BJ (cell line): ENCODE data around the gene PPIB. TPM values are rescaled to one million over a fixed set of nuclear protein-coding genes. Genes with fewer than 3 reads are reported as not detected.

Source experiments
- CTCF ChIA-PET: fragments of 350-600 bp; formaldehyde crosslinking; extraction: SDS; loops from one replicate; lab custom pipeline; 2021; ENCODE audit warnings: antibody characterized with exemption, inconsistent platforms; lab: Yijun Ruan, JAX
- POLR2A ChIA-PET: fragments of 300-600 bp; sonication (Branson Sonifier 250); formaldehyde crosslinking; extraction: SDS; loops from one replicate; lab custom pipeline; 2021; ENCODE audit warnings: antibody characterized with exemption; lab: Charles Lee
- DNase-seq: peaks from one replicate; pipeline ENCODE4 v3.0.0-alpha.2; 2011; ENCODE audit warnings: low read depth
- H3K27me3 ChIP-seq: 2 replicates; pipeline ENCODE4 v1.6.0; 2011; ENCODE audit warnings: low read length; ENCODE audit not compliant: control insufficient read depth, insufficient read depth
- H3K36me3 ChIP-seq: 2 replicates; pipeline ENCODE4 v1.5.1; 2011; ENCODE audit warnings: low read length; ENCODE audit not compliant: control insufficient read depth, insufficient read depth
- H3K4me3 ChIP-seq: 2 replicates; pipeline ENCODE4 v1.5.1; 2011; ENCODE audit warnings: low read depth, mild to moderate bottlenecking, control low read depth, low read length
- CTCF ChIP-seq: IDR thresholded peaks from 2 replicates; pipeline ENCODE4 v1.5.1; 2011; ENCODE audit warnings: low read depth, mild to moderate bottlenecking, control low read depth, inconsistent platforms, low read length, moderate library complexity; ENCODE audit not compliant: insufficient read depth
- polyA plus RNA-seq: library from polyadenylated mRNA; depleted of rRNA; stranded (reverse); fragments of >200 nt; gene quantifications from 2 replicates; pipeline ENCODE4 v1.2.3, GENCODE V29; 2011

PPIB gene
- polyA plus RNA-seq, 1 experiment: 1,794 TPM

DNA sequence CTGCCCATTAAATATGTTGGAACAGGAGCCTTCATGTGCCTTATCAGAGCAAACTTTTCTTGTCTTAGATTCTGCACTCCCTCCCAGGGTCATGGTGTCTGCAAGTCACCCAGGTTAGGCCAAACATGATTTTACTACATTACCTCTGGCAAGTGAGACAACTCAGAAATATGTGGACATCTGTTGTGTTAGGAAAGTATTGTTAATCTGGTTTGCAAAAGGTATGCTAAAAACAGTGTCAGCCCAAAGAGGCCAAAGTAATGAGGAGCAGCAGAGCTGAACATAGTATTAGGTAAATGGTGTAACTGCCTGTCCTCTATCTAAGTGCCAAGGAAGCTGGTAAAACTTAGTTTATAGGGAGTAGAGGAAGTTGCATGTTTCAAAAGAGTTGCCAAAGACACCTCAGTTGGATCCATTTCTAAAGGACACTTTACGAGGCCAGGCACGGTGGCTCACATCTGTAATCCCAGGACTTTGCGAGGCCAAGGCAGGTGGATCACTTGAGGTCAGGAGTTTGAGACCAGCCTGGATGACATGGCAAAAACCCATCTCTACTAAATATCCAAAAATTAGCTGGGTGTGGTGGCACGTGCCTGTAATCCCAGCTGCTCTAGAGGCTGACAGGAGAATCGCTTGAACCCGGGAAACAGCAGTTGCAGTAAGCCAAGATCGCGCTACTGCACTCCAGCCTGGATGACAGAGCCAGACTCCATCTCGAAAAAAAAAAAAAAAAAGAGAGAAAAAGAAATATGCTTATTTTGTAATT, 22.5 kb upstream of the PPIB start:
- H3K27me3 ChIP-seq: no peaks in the 10 kb centered on the region
- TF ChIP-seq CTCF: no peak
- no peak overlapping the region for H3K4me3 ChIP-seq
- peaks cover 2% of the 10 kb centered on the region; the same call in 1 of the 2 replicates for H3K36me3 ChIP-seq
- ChIA-PET CTCF (interaction anchor here (1.4 kb wide), 1 partner anchor 9 kb away, joined by 4 read pairs; no protein-coding TSS in a partner anchor), POLR2A (no interaction called here)
- no peak for DNase-seq

GRCh38 chr15:64182859-64183370, 20.1 kb upstream of the PPIB start:
- POLR2A ChIA-PET: no interaction called here
- no peak for TF ChIP-seq CTCF
- CTCF ChIA-PET: no interaction called here
- H3K4me3 ChIP-seq: no peak overlapping the region
- peaks cover 8% of the 10 kb centered on the region; the same call in 1 of the 2 replicates for H3K36me3 ChIP-seq
- H3K27me3 ChIP-seq: no peaks in the 10 kb centered on the region
- DNase-seq: no peak

DNA sequence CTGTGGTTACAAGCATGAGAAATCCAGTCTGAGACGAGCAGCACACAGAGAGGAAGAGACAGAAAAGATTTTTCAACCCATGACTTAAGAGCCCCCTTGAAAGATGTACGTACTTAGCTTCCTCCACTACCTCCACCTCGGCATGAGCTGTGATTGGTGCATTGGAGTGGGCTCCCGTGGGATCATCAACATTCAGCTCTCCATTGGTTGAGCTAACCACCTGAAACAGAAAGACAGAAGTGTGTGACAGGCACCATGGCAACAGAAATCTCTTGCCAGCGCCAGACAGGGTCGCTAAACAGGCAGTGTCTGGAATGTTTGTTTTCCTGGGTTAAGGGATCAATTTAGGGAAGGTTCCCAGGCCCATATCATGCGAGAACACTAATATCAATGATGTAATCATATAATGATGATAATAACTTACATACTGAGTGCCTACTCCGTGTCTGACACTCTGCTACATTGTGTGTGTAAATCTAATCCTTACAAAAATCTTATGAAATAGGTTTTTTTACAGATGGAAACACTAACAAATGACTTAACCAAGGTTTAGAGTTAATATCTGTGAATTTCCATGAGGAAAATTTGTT, 17.5 kb upstream of the PPIB start:
- H3K27me3 ChIP-seq: no peaks in the 10 kb centered on the region
- peaks cover 11% of the 10 kb centered on the region for H3K36me3 ChIP-seq
- CTCF ChIA-PET: interaction anchor here (1.5 to 1.9 kb wide), 2 partner anchors 9 to 16 kb away, joined by 4 read pairs; no protein-coding TSS in a partner anchor
- POLR2A ChIA-PET: interaction anchor here (0.5 kb wide), 1 partner anchor 183 kb away, joined by 7 read pairs; no protein-coding TSS in a partner anchor
- H3K4me3 ChIP-seq: no peak overlapping the region
- no peak for DNase-seq
- TF ChIP-seq CTCF: no peak

DNA sequence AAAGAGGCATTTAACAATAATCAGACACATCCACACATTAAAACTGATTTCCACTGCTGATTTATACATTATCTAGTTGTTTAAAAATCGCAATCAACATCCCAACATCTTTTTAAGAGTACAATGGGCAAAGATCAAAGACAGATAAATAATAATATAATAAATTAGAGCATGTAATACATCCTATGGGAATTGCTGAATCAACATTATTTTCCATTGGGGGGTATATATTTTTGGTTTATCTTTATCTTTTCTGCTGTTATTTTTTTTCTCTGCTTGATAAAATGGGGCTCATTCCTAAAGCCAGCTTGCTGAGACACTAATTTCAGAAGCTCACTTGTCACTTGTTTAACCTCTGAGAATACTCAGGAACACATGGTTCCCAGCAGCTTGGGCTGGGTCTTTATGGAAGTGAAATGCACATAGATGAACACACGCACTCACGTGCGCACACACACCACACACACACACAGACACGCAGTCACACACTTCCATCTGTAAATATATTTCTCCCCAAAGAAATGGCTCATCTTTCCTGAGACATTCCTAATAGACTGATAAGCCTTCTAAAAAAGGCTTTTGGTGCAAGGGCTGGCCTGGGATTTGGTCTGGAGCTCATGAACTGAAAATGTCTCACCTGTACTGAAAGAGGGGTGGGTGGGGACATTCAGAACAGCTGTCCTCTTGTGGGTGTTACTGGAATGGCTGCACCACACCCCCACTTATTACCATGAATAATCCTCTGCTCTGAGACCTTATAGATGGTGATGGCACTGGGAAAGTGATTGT, 3.5 kb upstream of the PPIB start:
- ChIA-PET CTCF (interaction anchor here (1.2 kb wide), 1 partner anchor 21 kb away, joined by 3 read pairs; no protein-coding TSS in a partner anchor), POLR2A (no interaction called here)
- no peak for DNase-seq

More for the DNA sequence above, 3.5 kb upstream of the PPIB start:
- no peak for TF ChIP-seq CTCF
- Histone ChIP-seq H3K4me3 (no peak overlapping the region), H3K27me3 (no peaks in the 10 kb centered on the region), H3K36me3 (no peaks in the 10 kb centered on the region; the same call in 1 of the 2 replicates)
